ENCODE data around the gene TMEM39B. TPM values are rescaled to one million over a fixed set of nuclear protein-coding genes. Genes with fewer than 3 reads are reported as not detected.
"Not testable (repeated sequence)": the region's sequence is repeated elsewhere in the genome, so short reads cannot be mapped to it uniquely, and the experiment has no call there.

Gene TMEM39B
- total RNA-seq, 2 experiments from 2014 or later = 27.3 to 30.0 TPM

- H3K4me1 Mint-ChIP-seq = peaks cover 31% of the 10 kb centered on the region
- peak overlapping the region; percentile 96 for H3K4me3 Mint-ChIP-seq
- no peak for ATAC-seq
These were observed 34.0 kb downstream of the TMEM39B start for GRCh38 chr1:32106663-32107275.

GRCh38 chr1:32107742-32108661, 35.3 kb downstream of the TMEM39B start, which contains the start of gene KPNA6:
Gene KPNA6 (plus strand): TSS chr1:32108056. CDS start chr1:32108131, 75 bp downstream.
- peak; percentile 87 for ATAC-seq
- H3K4me3 Mint-ChIP-seq = peak within 1 kb of the TSS; percentile 96

More at GRCh38 chr1:32106663-32107275, 34.0 kb downstream of the TMEM39B start:
- no peaks in the 10 kb centered on the region for H3K9me3 Mint-ChIP-seq (ENCODE audit: low read depth)
- peak overlapping the region; percentile 18 for H3K27ac Mint-ChIP-seq
- DNase-seq = no peak
- CTCF ChIA-PET = interaction anchor here (1.2 to 4.5 kb wide), 3 partner anchors 34 to 90 kb away, joined by 5 to 32 read pairs (median 14); partner anchors contain the start of genes TMEM39B and TXLNA
- peaks cover 2% of the 10 kb centered on the region for H3K36me3 Mint-ChIP-seq
- H3K27me3 Mint-ChIP-seq = no peaks in the 10 kb centered on the region

GRCh38 chr1:32111040-32111623, 38.4 kb downstream of the TMEM39B start:
- ATAC-seq (no peak), DNase-seq (no peak)
- Mint-ChIP-seq H3K9me3 (ENCODE audit: low read depth) (no peaks in the 10 kb centered on the region), H3K4me1 (peaks cover 49% of the 10 kb centered on the region), H3K4me3 (no peak overlapping the region), H3K27ac (no peak overlapping the region), H3K27me3 (no peaks in the 10 kb centered on the region), H3K36me3 (peaks cover 4% of the 10 kb centered on the region)
- CTCF ChIA-PET = interaction anchor here (0.6 to 4.5 kb wide), 12 partner anchors 8 to 293 kb away, joined by 3 to 32 read pairs (median 4); partner anchors contain the start of genes LCK and TMEM39B

More at GRCh38 chr1:32107742-32108661, 35.3 kb downstream of the TMEM39B start, which contains the start of gene KPNA6:
- peaks cover 4% of the 10 kb centered on the region for H3K36me3 Mint-ChIP-seq
- H3K4me1 Mint-ChIP-seq = peaks cover 39% of the 10 kb centered on the region
- H3K27ac Mint-ChIP-seq = peak within 1 kb of the TSS; percentile 95
- no peaks in the 10 kb centered on the region for H3K27me3 Mint-ChIP-seq
- CTCF ChIA-PET = interaction anchor here (0.7 to 4.5 kb wide), 24 partner anchors 10 to 362 kb away, joined by 3 to 32 read pairs (median 4); partner anchors contain the start of genes CCDC28B, TMEM39B and TXLNA
- peak; percentile 95 for DNase-seq
- no peaks in the 10 kb centered on the region for H3K9me3 Mint-ChIP-seq (ENCODE audit: low read depth)

GRCh38 chr1:32111789-32112188, 39.0 kb downstream of the TMEM39B start:
- Mint-ChIP-seq H3K9me3 (ENCODE audit: low read depth) (no peaks in the 10 kb centered on the region), H3K4me1 (peaks cover 47% of the 10 kb centered on the region), H3K36me3 (peaks cover 7% of the 10 kb centered on the region), H3K27me3 (no peaks in the 10 kb centered on the region), H3K27ac (no peak overlapping the region), H3K4me3 (no peak overlapping the region)
- ATAC-seq (no peak), DNase-seq (no peak)
- CTCF ChIA-PET = interaction anchor here (1.1 to 4.3 kb wide), 10 partner anchors 9 to 171 kb away, joined by 3 to 15 read pairs (median 4); partner anchors contain the start of gene TMEM39B

GRCh38 chr1:32112806-32113375, 40.2 kb downstream of the TMEM39B start:
- ATAC-seq = no peak
- Mint-ChIP-seq H3K36me3 (peaks cover 7% of the 10 kb centered on the region), H3K27ac (peak overlapping the region; percentile 17), H3K4me1 (peaks cover 42% of the 10 kb centered on the region), H3K9me3 (ENCODE audit: low read depth) (no peaks in the 10 kb centered on the region), H3K27me3 (no peaks in the 10 kb centered on the region), H3K4me3 (no peak overlapping the region)
- no peak for DNase-seq
- CTCF ChIA-PET = interaction anchor here (1.5 kb wide), 2 partner anchors 39 to 90 kb away, joined by 3 to 7 read pairs; partner anchors contain the start of gene TMEM39B

GRCh38 chr1:32113436-32113835, 40.7 kb downstream of the TMEM39B start:
- not testable (repeated sequence) for ATAC-seq; H3K36me3 Mint-ChIP-seq; H3K9me3 Mint-ChIP-seq (ENCODE audit: low read depth); H3K4me3 Mint-ChIP-seq; DNase-seq; H3K27ac Mint-ChIP-seq; H3K27me3 Mint-ChIP-seq
- CTCF ChIA-PET = interaction anchor here (1.5 kb wide), 1 partner anchor 91 kb away, joined by 3 read pairs; no protein-coding TSS in a partner anchor
- peaks cover 44% of the 10 kb centered on the region for H3K4me1 Mint-ChIP-seq

- ATAC-seq (no peak), DNase-seq (no peak)
- Mint-ChIP-seq H3K27me3 (no peaks in the 10 kb centered on the region), H3K27ac (no peak overlapping the region), H3K9me3 (ENCODE audit: low read depth) (no peaks in the 10 kb centered on the region), H3K4me3 (no peak overlapping the region), H3K4me1 (peaks cover 41% of the 10 kb centered on the region), H3K36me3 (peaks cover 6% of the 10 kb centered on the region)
- CTCF ChIA-PET = interaction anchor here (1.2 to 1.5 kb wide), 2 partner anchors 13 to 41 kb away, joined by 3 to 7 read pairs; no protein-coding TSS in a partner anchor
These were observed 41.7 kb downstream of the TMEM39B start for GRCh38 chr1:32114420-32114819.

- CTCF ChIA-PET = interaction anchor here (1.5 kb wide), 1 partner anchor 12 kb away, joined by 7 read pairs; no protein-coding TSS in a partner anchor
These were observed 42.8 kb downstream of the TMEM39B start for GRCh38 chr1:32115496-32115895.

GRCh38 chr1:32116531-32116930, 43.8 kb downstream of the TMEM39B start:
- H3K4me1 Mint-ChIP-seq = peaks cover 28% of the 10 kb centered on the region
- DNase-seq (no peak), ATAC-seq (no peak)
- H3K27ac Mint-ChIP-seq = no peak overlapping the region
- peaks cover 7% of the 10 kb centered on the region for H3K36me3 Mint-ChIP-seq
- no peak overlapping the region for H3K4me3 Mint-ChIP-seq
- no peaks in the 10 kb centered on the region for H3K27me3 Mint-ChIP-seq
- H3K9me3 Mint-ChIP-seq (ENCODE audit: low read depth) = no peaks in the 10 kb centered on the region
- CTCF ChIA-PET = interaction anchor here (3.0 kb wide), 1 partner anchor 8 kb away, joined by 13 read pairs; the partner anchor contains the start of gene KPNA6

More at GRCh38 chr1:32115496-32115895, 42.8 kb downstream of the TMEM39B start:
- H3K9me3 Mint-ChIP-seq (ENCODE audit: low read depth) = no peaks in the 10 kb centered on the region
- H3K27ac Mint-ChIP-seq = no peak overlapping the region
- peaks cover 6% of the 10 kb centered on the region for H3K36me3 Mint-ChIP-seq
- H3K27me3 Mint-ChIP-seq = no peaks in the 10 kb centered on the region
- H3K4me3 Mint-ChIP-seq = no peak overlapping the region
- DNase-seq (no peak), ATAC-seq (no peak)
- peaks cover 31% of the 10 kb centered on the region for H3K4me1 Mint-ChIP-seq

- Mint-ChIP-seq H3K9me3 (ENCODE audit: low read depth) (no peaks in the 10 kb centered on the region), H3K4me1 (peaks cover 29% of the 10 kb centered on the region), H3K4me3 (no peak overlapping the region), H3K27ac (no peak overlapping the region), H3K27me3 (no peaks in the 10 kb centered on the region), H3K36me3 (peaks cover 3% of the 10 kb centered on the region)
- ATAC-seq (no peak), DNase-seq (no peak)
- CTCF ChIA-PET = interaction anchor here (1.1 to 3.5 kb wide), 3 partner anchors 8 to 13 kb away, joined by 3 to 16 read pairs (median 5); partner anchors contain the start of gene KPNA6
These were observed 49.4 kb downstream of the TMEM39B start for GRCh38 chr1:32122151-32122550.

- DNase-seq; H3K27me3 Mint-ChIP-seq; H3K9me3 Mint-ChIP-seq (ENCODE audit: low read depth); H3K27ac Mint-ChIP-seq; H3K4me3 Mint-ChIP-seq; H3K36me3 Mint-ChIP-seq; ATAC-seq: not testable (repeated sequence)
- peaks cover 33% of the 10 kb centered on the region for H3K4me1 Mint-ChIP-seq
- CTCF ChIA-PET = interaction anchor here (2.7 to 3.5 kb wide), 2 partner anchors 12 to 15 kb away, joined by 5 to 16 read pairs; partner anchors contain the start of gene KPNA6
These were observed 50.6 kb downstream of the TMEM39B start for GRCh38 chr1:32123361-32123760.

GRCh38 chr1:32125313-32125712, 52.6 kb downstream of the TMEM39B start:
- H3K4me3 Mint-ChIP-seq = no peak overlapping the region
- no peak overlapping the region for H3K27ac Mint-ChIP-seq
- H3K9me3 Mint-ChIP-seq (ENCODE audit: low read depth) = no peaks in the 10 kb centered on the region
- ATAC-seq = no peak
- H3K27me3 Mint-ChIP-seq = no peaks in the 10 kb centered on the region
- CTCF ChIA-PET = no interaction called here
- peaks cover 10% of the 10 kb centered on the region for H3K36me3 Mint-ChIP-seq
- peaks cover 36% of the 10 kb centered on the region for H3K4me1 Mint-ChIP-seq
- DNase-seq = no peak

All from activated CD8-positive, alpha-beta memory T cell treated with anti-CD3 and anti-CD28 coated beads, Interleukin-2, amount 10 ng/mL, durations not matched to agents 7 days and 5 days (primary cell).